HTR-8/SVneo (cell line): ENCODE measurements around the gene DAP.
"Not testable (repeated sequence)": the region's sequence is repeated elsewhere in the genome, so short reads cannot be mapped to it uniquely, and the experiment has no call there.

Experiments used
- DNase-seq: peaks from one replicate; pipeline ENCODE4 v3.0.0; 2011; ENCODE audit warnings: low spot score, mixed read lengths; ENCODE audit not compliant: insufficient read length
- FAIRE-seq: peaks from 2 replicates; lab custom pipeline; 2011; peaks lifted over from hg19 to GRCh38; lab: Jason Lieb, UNC

Gene DAP

GRCh38 chr5:10676224-10676623, 84.8 kb downstream of the DAP start:
- DNase-seq (no peak), FAIRE-seq (peak; percentile 23)

DNA sequence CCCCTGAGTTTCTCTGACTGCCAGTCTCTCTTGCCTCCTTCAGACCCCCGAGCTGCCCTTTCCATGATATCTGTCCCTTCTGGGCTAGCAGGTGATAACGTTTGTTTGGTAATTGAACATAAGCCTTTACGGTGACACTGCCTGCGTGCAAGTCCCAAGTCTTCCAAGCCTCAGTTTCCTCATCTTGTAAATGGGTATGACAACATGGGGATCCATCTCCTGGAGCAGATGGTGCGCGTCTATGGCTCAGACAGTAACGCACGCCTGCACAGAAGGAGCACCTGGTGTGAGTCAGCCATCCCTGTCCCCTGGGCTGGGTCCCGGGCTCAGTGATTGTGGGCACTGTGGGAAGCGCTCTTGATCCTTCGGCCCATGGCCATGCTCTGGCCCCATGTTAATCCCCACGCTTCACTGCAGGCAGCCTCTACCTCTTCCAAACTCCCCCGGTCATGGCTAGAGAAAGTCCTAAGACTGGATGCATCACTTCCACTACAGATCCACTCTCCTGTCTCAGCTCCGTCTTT, 85.8 kb downstream of the DAP start:
- DNase-seq = no peak
- no peak for FAIRE-seq

GRCh38 chr5:10674582-10674981, 86.5 kb downstream of the DAP start:
- FAIRE-seq = no peak

GRCh38 chr5:10674096-10674495, 86.9 kb downstream of the DAP start:
- FAIRE-seq = no peak
- no peak for DNase-seq

More at GRCh38 chr5:10674582-10674981, 86.5 kb downstream of the DAP start:
- no peak for DNase-seq

- FAIRE-seq (no peak), DNase-seq (no peak)
These were observed 87.6 kb downstream of the DAP start for GRCh38 chr5:10673407-10673806.

DNA sequence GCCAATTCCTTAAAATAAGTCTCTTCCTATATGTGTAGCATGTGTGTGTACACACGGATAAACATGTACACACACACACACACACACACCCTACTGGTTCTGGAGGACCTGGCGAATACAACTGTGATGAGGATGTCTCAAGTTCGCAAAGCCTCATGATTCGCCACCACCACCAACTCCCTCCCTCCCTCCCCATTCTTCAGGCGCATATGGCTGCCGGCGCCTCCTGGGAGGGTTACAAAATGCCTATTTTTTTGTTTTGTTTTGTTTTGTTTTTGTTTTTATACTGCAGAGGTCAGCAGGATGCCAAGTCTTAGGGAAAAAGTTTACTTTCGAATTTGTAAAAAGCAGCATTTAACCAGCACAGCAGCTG, 88.0 kb downstream of the DAP start:
- FAIRE-seq (no peak), DNase-seq (no peak)

DNA sequence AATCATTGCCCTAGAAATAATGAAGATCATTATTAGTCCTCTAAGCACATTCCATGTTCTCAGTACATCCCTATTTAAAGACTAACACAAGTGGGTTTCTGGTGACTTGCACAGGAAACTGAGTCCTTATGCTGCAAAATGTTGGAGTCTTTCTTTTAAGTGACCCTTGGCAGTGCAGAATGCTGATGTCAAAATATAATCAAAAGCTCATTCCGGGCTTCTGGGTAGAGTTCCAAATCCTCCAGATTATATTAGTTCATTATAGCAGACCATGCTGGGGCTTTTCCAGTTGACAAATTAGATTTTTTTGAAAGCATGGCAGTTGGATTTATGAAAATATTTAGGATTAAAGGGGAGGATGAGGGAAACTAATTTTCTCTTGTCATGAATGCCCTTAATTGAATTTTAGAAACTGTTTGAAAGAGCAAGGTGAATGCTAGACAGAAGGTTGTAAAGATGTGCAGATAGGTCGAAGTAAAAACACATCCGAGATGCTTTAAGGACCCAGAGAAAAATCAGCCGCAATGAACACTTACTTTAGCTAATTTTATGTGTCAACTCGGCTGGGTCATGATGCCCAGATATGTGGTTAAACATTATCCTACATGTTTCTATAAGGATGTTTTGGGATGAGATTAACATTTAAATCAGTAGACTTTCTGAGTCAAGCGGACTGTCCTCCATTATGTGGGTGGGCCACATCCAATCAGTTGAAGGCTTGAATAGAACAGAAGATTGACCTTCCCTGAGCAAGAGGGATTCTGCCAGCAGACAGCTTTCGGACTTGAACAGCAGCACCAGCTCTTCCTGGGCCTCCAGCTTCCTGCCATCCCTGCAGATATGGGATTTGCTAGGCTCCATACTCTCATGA, 88.7 kb downstream of the DAP start:
- FAIRE-seq (no peak), DNase-seq (no peak)

- no peak for DNase-seq
- no peak for FAIRE-seq
These were observed 89.7 kb downstream of the DAP start for GRCh38 chr5:10671041-10672008.

DNA sequence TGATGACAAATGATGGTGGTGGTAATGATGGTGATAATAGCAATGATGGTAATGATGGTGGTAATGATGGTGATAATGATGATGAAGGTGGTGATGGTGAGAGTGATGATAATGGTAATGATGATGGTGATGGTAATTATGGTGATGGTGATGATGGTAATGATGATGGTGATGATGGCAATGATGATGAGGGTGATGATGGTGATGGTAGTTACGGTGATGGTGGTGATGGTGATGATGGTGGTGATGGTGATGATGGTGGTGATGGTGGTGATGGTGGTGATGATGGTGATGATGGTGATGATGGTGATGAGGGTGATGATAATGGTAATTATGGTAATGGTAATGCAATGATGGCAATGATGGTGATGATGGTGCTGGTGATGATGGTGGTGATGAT, 91.1 kb downstream of the DAP start:
- peak; percentile 98 for FAIRE-seq
- DNase-seq = no peak

DNA sequence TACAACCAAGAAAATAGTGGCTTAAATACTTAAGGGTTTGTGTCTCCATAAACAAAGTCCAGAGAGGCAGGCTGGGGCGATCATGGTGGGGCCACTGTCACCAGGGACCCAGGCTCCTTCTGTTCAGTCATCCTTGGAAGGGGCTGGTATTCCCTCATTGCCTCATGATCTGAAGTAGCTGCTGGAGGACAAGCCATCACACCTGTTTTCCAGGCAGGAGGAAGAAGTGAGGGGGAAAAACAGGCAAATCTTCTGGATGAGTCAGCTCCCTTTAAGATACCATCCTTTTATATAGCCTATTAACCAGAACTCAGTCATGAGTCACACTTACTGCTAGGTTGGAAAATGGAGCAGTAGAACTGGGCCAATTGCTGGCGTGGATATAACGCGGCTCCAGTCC, 92.3 kb downstream of the DAP start:
- DNase-seq (no peak), FAIRE-seq (no peak)

- DNase-seq (no peak), FAIRE-seq (no peak)
These were observed 93.5 kb downstream of the DAP start for GRCh38 chr5:10667431-10668057.

DNA sequence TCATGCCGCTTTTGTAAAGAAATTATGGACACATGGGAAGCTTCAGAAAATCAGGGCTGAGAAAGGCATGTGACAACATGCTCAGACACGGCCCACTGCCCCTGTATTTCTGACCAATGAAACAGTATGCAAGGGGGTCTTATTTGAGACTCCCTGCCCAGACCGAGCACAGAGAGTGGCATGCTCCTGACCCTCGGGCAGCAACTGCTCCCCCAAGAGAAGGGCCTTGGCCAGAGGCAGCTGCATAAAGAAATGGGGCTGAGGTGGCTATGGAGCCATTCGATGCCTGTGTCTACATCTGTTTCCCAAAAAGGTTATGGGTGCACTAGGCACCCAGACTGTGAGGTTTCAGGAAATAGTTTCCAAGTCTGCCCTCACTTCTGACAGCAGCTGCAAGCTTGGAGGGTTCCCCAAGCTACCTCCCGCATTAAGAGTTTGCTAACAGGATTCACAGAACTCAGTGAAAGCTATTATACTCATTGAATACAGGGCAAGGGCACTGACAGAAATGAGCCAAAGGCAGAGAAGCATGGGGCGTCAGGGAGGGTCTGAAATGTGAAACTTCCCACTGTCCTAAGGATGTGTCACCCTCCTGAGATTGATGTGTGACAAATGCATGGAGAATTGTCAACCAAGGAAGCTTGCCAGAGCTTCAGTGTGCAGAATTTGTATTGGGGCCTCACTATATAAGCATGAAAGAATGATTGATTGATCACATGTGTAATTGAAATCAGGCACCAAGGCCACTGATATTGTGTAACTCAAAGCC, 94.3 kb downstream of the DAP start:
- no peak for DNase-seq

DNA sequence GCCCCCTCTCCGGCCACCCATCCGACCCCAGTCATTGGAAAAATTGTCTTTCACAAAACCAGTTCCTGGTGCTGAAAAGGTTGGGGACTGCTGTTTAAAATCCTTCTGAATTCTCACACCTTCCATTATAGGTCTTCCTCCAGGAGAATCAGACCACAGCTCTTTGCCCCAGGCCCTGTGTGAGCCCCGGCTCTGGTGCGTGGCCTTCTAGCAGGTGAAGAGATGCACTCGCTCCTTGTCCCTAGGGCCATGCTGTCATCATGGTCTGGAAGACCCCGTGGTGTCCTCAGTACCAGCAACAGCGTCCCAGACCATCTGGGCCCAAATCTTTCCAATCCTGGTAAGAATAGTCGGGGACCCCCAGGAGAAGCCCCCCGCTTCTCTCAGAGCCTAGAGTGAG, 95.2 kb downstream of the DAP start:
- no peak for FAIRE-seq
- no peak for DNase-seq

More for the DNA sequence above, 94.3 kb downstream of the DAP start:
- no peak for FAIRE-seq

DNA sequence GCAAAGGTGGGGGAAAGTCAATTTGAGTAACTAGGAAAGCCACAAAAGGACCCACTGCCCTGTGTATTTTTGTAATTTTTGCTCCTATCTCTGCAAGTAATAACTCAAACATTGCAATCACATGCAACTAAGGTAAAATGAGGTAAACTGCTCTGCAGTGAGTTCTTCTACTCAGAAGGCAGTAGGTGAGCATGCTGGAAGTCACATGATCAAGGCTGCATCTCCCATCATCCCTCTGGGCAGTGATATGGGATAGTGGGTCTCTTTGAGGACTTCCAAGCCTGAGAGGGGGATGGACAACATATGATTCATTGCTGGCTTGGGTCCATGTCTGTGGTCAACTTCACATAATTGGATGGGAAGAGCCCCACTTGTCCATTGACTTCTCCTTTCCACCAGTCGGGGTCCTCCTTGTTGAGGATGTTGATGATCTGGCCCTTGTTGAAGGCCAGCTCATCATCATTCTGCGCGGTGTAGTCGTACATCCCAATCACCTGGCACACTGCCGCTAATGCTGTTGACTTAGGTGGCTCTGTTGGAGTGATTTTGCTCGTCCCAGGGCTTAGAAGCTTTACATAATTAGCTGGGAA, 96.8 kb downstream of the DAP start:
- not testable (repeated sequence) for DNase-seq
- peak; percentile 78 for FAIRE-seq

DNA sequence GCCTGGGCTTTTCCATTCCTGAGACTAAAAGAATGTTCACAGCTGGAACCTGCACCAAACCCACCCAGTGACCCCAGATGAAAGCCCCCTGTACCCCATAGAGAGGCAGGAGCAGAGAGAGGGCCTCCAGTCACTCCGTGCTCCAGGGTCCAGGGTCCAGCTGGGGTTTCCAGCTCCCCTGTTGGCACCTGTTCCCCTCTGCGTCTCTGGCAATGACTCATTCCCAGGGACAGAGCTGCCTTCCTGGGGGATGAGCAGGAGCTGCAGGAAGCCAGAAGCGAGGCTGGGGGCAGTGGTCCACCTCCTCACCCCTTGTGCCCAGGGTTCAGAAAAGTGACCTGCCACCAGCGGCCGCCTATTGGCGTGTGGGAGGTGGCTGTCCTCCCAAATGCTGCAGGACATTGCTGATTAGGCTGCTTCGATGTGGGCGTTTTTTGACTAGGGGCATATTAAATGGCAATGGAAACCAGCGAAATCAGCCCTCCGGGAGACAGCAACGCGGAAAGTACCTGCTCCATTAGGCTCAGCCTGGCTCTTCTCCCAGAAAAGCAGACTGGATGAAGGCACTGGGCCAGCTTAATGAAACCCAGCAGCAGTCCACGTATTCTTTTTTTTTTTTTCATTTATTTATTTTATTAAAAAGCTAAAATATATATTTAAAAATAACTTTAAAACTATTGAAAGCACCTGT, 97.4 kb downstream of the DAP start:
- FAIRE-seq (no peak), DNase-seq (peak; percentile 53)

- DNase-seq (no peak), FAIRE-seq (no peak)
These were observed 98.2 kb downstream of the DAP start for GRCh38 chr5:10662661-10663488.

DNA sequence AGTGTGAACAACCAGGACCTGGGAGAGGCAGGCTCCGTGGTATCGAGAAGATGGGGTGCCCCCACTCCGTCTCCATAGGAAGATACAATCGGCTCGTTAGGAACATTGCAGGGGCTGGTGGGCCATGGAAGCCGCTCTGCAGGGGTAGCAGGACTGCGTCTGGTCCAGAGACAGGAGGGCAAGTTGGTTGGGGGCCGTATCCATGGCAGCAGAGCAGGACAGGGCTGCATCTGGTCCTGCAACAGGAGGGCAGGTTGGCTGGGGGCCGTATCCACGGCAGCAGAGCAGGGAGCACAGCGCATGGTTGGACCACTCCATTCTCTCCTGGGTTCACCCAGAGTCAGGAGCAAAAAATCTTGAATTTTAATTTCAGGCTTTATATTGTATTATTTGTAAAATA, 99.0 kb downstream of the DAP start:
- DNase-seq (no peak), FAIRE-seq (no peak)

- peak; percentile 23 for FAIRE-seq
- DNase-seq = no peak
These were observed 99.6 kb downstream of the DAP start for GRCh38 chr5:10661401-10661800.
